Mesenteric fat pad (tissue), 1 donor: ENCODE measurements around the gene EBF4. TPM values are rescaled to one million over a fixed set of nuclear protein-coding genes. Genes with fewer than 3 reads are reported as not detected.

Experiments
- DNase-seq: peaks from one replicate; pipeline ENCODE4 v3.0.0-alpha.2; 2020; ENCODE audit warnings: low spot score
- microRNA-seq: library from miRNA; unstranded; fragments of <30 nt; microRNA quantifications from one replicate; pipeline ENCODE4 v1.2.0, GENCODE V29; 2020; ENCODE audit warnings: borderline number of aligned reads
- total RNA-seq: library from RNA; stranded (reverse); fragmentation: NEBNext Ultra II Directional; extraction: Animal tissue kit (Norgen Biotek cat#: 25700); gene quantifications from one replicate; pipeline ENCODE4 v1.2.1, GENCODE V29; 2021
- donor health status: DM: yes; HTN: yes; CAD: no.

EBF4 gene
- total RNA-seq, 1 donor from 2014 or later, result 6.0 TPM

- DNase-seq, result peak; percentile 37
Observed at GRCh38 chr20:2809690-2810089, 117.1 kb downstream of the EBF4 start.

Small RNA genes lying within 50 kb of the gene (microRNA-seq; reads per million reads assigned to microRNA genes)
- gene MIR1292, result 4.4 reads per million

Other genes starting within 250 kb of the EBF4 start
- 112 TPM for gene SNRPB, start 222.0 kb upstream of the EBF4 start, total RNA-seq
- gene ZNF343, start 183.9 kb upstream of the EBF4 start, total RNA-seq, result 14.4 TPM
- 0.22 TPM for gene TMC2, start 156.2 kb upstream of the EBF4 start, total RNA-seq
- gene NOP56, start 40.1 kb upstream of the EBF4 start, total RNA-seq, result 165 TPM
- gene IDH3B, start 28.6 kb upstream of the EBF4 start, total RNA-seq, result 66.7 TPM
- 57.7 TPM for gene CPXM1, start 107.8 kb downstream of the EBF4 start, total RNA-seq
- 0.84 TPM for gene C20orf141, start 122.2 kb downstream of the EBF4 start, total RNA-seq
- 0.10 TPM for gene TMEM239, start 123.6 kb downstream of the EBF4 start, total RNA-seq
- 28.5 TPM for gene PCED1A, start 147.9 kb downstream of the EBF4 start, total RNA-seq
- 42.0 TPM for gene VPS16, start 148.0 kb downstream of the EBF4 start, total RNA-seq
- 65.2 TPM for gene PTPRA, start 180.7 kb downstream of the EBF4 start, total RNA-seq